ENCODE data around the gene HEXD.
A peak's percentile ranks its signal among the peaks of the same experiment; 100 is the strongest.
"Not testable (repeated sequence)": the region's sequence is repeated elsewhere in the genome, so short reads cannot be mapped to it uniquely, and the experiment has no call there.

HEXD gene

DNA sequence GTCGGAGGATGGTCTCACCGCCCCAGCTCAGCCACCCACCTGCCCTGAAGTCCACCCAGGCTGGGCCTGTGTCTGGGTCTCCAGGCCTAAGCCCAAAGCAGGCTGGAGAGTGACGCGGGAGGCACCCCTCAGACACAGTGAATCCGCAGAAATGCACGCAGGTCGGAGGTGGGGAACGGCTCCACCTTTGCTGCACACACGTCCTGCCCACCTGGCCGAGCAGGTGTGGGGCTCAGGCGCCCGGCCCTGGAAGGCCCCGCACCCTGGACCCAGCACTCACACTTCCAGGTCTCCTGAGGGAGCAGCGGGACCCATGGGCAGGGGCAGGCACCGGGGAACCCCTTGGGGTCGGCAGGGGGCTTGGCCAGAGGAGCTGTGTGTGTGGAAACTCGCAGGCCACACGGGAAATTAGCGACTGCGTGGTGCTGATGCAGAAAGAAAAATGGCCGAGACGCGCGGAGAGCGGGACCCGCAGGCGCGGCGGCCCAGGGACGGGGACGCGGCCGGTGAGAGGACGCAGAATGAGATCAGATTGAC, 21.8 kb downstream of the HEXD start:
- no peak for DNase-seq (ENCODE audit: low read depth in 3 of 3, low spot score in 1 of 3)

DNA sequence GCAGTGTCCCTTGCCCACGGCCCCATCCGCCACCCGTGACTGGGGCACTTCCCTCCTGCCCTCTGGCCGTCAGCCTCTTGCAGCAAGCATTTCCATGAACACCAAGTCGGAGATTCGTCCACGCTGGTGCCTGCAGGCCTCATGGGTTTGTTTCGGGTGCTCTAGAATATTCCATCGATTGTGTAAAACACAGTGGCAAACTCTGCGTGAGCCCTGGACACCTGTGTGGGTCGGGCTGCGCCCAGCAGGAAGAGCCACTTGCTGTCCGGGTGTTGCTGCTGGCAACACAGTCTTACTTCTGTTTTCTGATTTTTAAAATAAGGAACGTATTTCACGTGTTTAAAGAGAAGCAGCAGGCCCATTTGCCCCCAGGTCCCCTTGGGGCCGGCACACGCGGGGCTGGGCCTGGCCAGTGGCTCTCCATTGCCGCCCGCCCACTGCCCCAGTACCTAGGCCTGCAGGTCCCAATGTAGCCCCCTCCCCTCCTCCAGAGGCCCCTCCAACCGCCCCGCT, 22.4 kb downstream of the HEXD start:
- DNase-seq (ENCODE audit: low read depth in 3 of 3, low spot score in 1 of 3), result no peak

DNA sequence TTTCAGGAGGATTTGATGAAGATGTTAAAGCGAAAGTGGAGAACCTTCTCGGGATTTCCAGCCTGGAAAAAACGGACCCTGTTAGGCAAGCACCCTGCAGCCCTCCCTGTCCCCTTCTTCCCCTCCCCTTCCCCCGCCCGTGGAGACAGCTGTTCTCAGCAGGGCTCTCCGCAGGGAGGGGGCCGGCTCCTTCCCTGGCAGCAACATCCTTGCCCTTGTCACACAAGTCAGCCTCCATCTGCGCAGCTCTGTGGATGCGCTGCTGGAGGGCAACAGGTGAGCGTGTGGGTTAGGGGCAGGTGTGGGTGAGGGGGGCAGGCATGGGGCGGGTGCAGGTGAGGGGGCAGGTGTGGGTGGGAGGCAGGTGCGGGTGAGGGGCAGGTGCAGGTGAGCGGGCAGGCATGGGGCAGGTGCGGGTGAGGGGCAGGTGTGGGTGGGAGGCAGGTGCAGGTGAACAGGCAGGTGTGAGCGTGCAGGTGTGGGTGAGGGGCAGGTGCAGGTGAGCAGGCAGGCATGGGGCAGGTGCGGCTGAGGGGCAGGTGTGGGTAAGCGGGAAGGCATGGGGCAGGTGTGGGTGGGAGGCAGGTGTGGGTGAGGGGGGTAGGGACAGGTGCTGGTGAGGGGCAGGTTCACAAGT, 23.0 kb downstream of the HEXD start:
- no peak for DNase-seq (ENCODE audit: low read depth in 3 of 3, low spot score in 1 of 3)

GRCh38 chr17:82441691-82442487, 23.7 kb downstream of the HEXD start:
- no peak for DNase-seq (ENCODE audit: low read depth in 3 of 3, low spot score in 1 of 3)

GRCh38 chr17:82442643-82443464, 24.7 kb downstream of the HEXD start:
- no peak for DNase-seq (ENCODE audit: low read depth in 3 of 3, low spot score in 1 of 3)

- DNase-seq (ENCODE audit: low read depth in 3 of 3, low spot score in 1 of 3), result no peak
Measured at GRCh38 chr17:82443465-82444283, 25.5 kb downstream of the HEXD start.

GRCh38 chr17:82444284-82444893, 26.2 kb downstream of the HEXD start:
- no peak for DNase-seq (ENCODE audit: low read depth in 3 of 3, low spot score in 1 of 3)

DNA sequence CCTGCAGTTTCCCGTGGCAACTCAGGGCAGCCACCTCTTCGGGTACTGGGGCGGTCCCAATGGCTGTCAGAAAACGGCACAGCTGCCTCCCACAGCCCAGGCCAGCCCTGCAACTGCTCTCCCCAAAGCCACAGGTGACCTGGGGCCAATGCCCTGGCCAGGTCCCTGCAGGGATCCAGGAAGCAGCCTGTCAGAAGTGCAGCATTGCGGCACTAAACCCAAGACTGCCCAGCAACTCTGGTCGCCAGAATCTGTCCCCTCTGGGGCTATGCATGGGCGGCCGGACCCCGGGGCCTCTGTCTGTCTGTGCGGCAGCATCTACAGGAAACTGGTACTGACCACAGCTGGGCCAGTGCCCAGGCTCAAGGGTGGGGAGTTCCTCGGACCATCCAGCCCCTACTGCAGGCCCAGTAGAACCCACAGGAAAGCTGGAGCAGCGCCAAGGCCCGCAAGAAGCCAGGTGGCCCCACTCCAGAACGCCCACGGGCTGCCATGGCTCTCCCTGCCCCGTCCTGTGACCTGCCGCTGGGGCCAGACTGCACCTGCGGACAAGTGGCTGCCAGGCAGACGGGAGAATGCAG, 26.9 kb downstream of the HEXD start:
- no peak for DNase-seq (ENCODE audit: low read depth in 3 of 3, low spot score in 1 of 3)

DNA sequence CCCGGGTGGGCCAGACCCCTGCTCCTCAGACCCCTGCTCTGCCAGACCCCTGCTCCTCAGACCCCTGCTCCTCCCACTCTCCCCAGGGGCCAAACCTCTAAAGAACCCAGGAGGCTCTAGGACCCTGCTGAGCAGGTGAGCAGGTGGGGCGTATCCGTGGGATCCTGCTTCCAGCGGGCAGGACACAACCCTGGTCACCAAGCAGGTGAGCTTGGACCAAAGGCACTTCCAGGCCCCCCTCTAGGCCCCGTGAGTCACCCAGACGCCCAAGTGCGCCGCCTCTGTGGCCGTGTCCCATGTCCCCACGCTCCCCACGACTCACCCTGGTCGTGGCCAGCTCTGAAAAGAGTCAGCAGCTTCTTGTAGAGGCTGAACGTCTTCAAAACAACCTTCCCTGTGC, 27.4 kb downstream of the HEXD start:
- DNase-seq (ENCODE audit: low read depth in 3 of 3, low spot score in 1 of 3), result no peak

- no peak for DNase-seq (ENCODE audit: low read depth in 3 of 3, low spot score in 1 of 3)
Measured at GRCh38 chr17:82446124-82446523, 28.0 kb downstream of the HEXD start.

DNA sequence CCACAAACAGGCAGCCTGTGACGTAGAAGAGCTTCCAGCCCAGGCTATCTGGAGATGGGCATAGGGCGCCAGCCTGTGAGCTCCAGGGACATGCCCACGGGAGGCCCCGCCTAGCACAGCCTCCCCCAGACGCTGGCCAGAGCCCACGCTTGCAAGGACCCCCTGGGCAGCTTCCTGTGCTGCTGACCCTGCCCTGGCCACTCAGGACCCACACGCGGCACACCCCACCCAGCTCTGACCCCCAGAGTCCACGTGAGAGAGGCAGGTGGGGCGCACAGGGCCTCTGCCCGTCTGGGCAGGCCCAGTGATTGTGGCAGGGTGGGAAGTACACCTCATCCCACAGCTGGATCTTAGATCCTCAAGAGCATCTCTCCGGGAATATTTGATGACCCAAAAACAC, 28.5 kb downstream of the HEXD start:
- DNase-seq (ENCODE audit: low read depth in 3 of 3, low spot score in 1 of 3), result no peak

GRCh38 chr17:82447876-82448275, 29.7 kb downstream of the HEXD start:
- no peak for DNase-seq (ENCODE audit: low read depth in 3 of 3, low spot score in 1 of 3)

GRCh38 chr17:82449131-82449882, 31.2 kb downstream of the HEXD start:
- DNase-seq (ENCODE audit: low read depth in 3 of 3, low spot score in 1 of 3), result peak; percentile 24 to 38 (median 32)

DNA sequence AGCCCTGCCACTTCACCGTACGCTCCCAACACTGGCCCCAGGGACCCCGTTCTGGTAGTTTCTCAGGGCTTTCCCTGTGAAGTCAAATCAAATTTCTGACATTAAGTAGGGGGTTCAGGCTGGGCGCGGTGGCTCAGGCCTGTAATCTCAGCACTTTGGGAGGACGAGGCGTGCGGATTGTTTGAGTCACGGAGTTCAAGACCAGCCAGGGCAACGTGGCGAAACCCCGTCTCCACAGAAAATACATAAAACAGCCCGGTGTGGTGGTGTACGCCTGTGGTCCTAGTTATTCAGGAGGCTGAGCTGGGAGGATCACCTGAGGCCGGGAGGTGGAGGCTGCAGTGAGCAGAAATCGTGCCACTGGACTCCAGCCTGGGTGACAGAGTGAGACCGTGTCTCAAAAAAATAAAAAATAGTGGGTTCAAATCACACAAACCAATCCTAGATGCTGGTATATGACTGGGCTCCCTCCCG, 31.8 kb downstream of the HEXD start:
- DNase-seq (ENCODE audit: low read depth in 3 of 3, low spot score in 1 of 3), result peak in 1 of 3 donors; percentile 25

DNA sequence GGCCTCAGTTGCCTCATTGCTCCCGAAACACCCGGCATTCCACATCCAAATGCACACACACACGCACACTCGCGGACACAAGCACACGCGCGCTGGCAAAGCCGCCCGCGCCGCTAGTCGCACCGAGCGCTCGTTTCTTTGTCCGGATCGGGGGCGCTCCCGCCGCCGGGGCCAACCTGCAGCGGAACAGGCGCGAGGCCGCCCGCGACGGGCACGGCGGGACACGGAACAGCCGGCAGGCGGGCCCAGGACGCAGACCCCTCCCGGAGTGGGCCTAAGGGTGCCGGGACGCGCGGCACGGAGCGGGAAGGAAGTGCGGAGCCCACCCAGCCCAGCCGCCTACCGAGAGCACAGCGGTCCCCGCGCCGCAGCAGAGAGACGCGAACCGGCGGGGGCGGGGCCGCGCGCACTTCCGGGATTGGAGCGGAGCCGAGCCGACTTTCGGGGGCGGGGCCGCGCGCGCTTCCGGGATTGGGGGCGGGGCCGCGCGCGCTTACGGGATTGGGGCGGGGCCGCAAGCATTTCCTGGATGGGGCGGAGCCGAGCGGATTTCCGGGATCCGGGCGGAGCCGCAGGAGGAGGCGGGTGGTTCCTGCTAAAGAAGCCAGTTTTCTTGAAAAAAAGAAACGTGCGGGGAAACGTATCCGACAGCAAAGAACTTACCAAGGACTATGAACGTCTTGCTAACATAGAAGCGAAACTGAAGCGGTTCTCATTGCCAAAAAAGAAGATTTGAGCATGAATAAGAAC, 32.4 kb downstream of the HEXD start, which contains the start of gene CYBC1:
CYBC1 (minus strand) TSS at position 396 of the 750 bp plus-strand sequence. CDS start 1,498 bp downstream, outside the sequence.
- peak; percentile 84 to 95 (median 89) for DNase-seq (ENCODE audit: low read depth in 3 of 3, low spot score in 1 of 3)

- DNase-seq (ENCODE audit: low read depth in 3 of 3, low spot score in 1 of 3), result no peak
Measured at GRCh38 chr17:82452162-82452561, 34.0 kb downstream of the HEXD start.

DNA sequence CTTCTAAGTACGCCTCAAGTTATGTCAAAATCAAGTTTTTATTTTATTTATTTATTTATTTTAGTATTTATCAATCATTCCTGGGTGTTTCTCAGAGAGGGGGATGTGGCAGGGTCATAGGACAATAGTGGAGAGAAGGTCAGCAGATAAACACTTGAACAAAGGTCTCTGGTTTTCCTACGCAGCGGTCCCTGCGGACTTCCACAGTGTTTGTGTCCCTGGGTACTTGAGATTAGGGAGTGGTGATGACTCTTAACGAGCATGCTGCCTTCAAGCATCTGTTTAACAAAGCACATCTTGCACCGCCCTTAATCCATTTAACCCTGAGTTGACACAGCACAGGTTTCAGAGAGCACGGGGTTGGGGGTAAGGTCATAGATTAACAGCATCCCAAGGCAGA, 35.0 kb downstream of the HEXD start:
- not testable (repeated sequence) for DNase-seq (ENCODE audit: low read depth in 3 of 3, low spot score in 1 of 3)

GRCh38 chr17:82453706-82454105, 35.6 kb downstream of the HEXD start:
- DNase-seq (ENCODE audit: low read depth in 3 of 3, low spot score in 1 of 3), result not testable (repeated sequence)
